HG03342 (cell line): ENCODE measurements around the gene PPT2.

Experiments used
- ATAC-seq: cut with Tn5 transposase; IDR thresholded peaks from one replicate; pipeline ENCODE4 v1.9.1; 2021; ENCODE audit warnings: mild to moderate bottlenecking, moderate library complexity; ENCODE audit not compliant: unreplicated experiment

The PPT2 gene, protein sequence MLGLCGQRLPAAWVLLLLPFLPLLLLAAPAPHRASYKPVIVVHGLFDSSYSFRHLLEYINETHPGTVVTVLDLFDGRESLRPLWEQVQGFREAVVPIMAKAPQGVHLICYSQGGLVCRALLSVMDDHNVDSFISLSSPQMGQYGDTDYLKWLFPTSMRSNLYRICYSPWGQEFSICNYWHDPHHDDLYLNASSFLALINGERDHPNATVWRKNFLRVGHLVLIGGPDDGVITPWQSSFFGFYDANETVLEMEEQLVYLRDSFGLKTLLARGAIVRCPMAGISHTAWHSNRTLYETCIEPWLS

DNA sequence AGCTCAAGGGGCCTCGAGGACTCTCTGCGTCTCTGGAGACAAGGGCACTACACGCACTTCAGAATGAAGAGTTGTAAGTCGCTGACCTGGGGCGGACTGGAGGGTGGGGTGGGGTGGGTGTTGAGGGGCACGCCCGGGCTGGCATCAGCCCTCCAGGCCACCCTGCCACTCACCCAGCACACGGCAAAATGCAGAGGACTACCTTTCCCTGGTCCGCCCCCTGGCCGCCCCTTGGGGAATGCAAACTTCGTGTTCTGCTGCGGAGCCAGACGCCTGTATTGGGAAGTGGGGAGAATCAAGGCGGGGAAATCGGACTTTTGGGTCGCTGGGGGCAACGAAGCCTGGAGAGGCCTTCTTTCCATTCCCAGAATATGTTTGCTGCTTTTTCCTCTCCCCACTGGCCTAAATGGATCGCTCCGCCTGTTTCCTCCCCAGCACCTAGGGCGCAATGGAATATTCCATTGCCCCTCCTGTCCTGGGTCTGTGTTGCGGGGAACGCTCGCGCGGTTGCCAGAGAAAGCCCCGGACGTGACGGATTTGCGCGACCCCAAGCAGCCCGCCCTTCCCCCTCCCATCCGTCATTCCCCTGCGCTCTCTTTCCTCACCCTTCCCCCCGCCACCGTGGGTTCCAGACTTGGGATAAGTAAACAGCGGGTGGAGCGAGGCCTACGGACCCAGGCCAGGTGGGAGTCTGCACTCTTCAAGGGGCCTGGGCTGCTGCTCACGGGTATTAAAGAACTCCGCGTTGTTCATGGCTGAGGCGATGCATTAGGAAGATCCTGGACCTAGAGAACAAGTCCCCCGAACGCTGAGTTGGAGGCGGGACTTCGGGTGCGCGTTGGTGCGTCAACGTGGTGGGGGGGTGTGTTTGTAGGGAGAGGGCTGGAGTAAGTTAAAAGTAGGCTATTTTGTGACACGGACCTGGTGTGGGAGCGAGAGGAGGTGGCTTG lies at the start of gene PPT2:
TSS of gene PPT2 (plus strand) at position 578 of the 950 bp plus-strand sequence. CDS start 454 bp downstream, outside the sequence.
- no peak for ATAC-seq

DNA sequence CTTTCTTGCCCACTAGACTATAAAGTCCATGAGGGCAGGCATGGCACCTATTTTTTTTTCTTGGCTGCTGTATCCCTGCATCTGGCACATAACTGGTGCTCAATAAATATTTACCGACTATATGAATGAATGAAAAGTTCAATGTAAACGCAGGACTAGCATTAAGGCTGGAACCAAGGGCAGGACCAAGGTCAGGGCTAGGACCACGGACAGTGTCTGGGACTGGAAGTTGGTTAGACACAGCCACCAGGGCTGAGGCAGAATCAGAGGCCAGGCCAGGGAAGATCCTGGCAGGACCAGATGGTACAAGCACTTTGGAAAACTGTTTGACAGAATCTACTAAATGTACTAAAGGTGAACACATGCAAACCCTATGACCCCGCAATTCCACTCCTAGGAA lies 48.5 kb upstream of the PPT2 start:
- no peak for ATAC-seq

DNA sequence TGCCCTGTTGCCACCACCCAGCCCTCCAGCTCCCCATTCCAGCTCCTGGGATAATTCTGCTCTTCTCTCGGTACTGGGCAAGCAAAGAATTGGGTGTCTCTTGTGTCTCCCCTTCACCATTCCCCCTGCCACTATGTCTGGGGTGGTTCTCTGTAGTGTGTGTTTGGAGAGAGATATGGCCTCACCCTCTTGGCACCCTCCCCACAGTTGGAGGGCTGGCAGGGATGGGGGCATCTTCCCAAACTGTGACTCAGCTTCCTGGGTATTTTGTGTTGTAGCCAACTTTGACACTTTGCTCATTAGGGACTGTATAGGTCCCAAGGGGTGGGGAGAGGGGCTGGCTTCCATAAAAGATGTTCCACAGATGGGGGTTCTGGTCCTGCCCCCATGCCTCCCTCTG lies 46.5 kb upstream of the PPT2 start:
- ATAC-seq, result no peak

DNA sequence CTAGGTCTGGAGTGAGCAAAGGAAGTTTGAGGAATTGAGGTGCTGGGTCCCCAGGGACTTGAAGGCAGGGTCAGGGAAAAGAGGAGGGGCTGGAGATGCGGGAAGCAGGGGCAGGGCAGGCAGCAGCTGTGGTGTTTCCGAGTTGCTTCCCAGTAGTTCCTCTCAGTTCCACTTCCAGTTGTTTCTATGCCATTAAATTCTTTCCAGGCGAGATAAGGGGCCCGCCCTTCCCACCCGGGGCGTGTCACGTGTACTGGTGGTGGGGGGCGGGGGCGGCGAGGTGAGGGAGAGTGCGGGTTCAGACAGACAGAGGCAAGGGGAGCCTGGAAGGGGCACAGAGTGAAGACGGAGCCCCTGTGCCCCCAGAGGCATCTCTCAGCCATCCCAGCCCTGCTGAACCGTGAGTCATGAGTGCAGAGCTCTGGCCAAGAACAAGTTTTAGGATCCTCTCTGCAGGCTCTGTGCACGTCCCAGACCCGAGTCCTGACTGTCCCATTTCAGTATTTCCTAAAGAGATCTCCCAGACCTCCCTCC lies 45.8 kb upstream of the PPT2 start:
- ATAC-seq, result no peak

DNA sequence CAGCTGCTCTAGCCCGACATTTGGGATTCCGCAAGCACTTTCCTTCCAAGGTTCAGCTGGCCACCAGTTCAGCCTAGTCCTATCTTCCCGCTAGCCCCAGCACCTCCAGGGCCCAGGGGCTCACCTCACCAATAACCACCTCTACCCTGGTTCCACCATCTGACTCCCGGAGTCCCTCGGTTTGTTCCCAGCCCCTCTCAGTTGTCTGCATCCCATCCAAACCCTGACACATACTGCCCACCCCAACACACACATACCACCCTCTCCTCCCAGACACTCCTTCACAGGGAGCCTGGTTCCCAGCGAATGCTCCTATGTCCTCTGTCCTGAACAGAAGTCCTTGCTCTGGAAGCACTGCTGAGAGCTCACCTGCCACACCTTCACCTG lies 45.2 kb upstream of the PPT2 start:
- no peak for ATAC-seq

DNA sequence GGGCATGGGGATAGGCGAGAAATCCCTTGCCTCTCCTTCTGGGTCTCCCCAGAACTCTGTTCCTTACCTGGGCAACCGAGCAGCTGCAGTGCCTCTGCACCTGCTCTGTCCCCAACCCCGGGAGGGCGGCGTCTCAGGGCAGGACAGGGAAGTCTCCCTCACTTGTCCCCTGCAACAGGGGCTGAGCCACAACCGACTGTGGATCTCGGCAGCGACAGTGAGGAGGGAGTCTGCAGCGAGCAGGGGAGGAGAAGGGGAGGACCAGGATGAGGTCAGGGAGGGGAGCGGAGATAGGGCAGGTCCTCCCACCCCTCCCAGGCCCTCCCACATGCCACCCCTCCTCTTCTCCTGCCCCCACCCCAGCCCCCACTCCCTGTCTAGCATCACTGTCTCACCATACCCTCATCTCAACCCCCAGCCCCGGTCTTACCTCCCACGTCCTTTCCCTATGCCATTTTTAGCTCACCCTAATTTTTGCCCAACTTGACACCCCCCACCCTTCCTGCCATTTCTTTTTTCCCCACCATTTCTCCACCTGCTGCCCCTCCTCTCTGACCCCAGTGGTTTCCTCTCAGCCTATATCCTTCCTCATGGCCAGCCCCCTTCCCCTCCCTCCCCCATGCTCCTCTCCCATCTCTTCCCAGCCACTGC lies 44.7 kb upstream of the PPT2 start, which contains the start of gene TNXB:
TSS of gene TNXB (minus strand) at position 225 of the 651 bp plus-strand sequence. CDS start 11,140 bp downstream, outside the sequence.
- ATAC-seq, result no peak

DNA sequence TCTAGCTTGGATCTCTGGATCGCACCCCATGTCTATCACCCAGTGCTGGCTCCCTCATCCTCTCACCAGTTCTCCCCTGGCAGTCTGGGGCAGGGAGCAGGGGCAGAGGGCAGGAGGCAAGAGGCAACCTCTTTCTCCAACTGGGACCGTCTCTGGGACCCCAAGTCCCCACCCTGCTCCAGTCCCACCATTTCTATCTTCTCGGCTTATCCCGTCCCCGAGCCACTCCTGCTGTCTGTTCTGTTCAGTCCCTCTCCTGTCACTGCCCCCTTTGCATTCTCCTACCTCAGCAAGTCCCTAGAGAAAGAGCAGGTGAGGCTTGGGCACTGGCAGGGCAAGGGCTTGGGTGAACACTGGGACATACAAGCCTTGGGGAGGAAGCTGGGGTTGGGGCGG lies 44.2 kb upstream of the PPT2 start:
- ATAC-seq, result no peak

DNA sequence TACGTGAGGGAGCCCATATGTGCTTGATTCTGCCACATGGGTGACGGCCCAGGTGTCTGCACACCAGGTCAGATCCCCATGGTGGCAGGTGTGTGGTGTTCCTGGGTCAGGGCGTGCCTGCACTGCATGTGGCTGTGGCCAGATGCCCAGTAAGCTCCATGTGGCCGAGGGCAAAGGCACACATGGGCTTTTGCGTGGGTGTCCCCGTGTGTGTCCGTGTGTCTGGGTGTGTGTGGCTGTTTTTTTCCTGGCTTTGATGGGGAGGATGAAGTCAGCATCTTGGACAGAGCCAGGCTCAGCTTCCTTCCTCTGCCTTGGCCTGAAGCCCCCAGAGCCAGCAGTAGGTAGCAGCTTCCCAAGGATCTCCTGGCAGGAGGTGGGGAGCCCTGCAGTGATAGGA lies 43.3 kb upstream of the PPT2 start:
- no peak for ATAC-seq

DNA sequence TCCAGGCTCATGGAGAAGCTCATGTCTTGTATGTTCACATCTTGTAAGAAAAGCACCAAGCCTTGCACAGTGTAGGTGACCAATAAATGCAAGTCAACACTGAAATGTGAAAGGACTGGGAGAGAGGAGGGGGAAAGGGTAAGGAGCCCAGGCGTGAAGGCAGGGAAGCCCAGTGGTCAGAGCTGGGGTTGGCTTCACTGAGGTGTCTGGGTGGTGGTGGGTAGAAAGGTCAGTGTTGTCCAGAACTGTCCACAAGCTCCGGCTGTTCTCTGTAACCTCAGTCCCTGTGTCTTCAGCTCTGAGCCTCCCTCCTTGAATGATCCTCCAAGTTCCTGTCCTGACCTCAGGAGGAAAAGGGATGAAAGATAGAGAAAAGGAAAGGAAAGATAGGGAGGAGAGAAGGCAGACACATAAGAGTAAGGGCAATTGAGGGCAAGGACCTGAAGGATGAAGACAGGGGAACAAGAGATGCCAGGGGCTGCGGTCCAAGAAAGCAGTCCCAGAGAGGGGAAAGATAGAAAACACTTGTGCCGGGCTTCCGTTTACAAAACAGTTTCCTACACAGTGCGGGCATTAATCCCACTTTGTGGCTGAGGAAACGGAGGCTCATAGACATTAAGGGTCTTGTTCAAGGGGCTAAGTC lies 42.4 kb upstream of the PPT2 start:
- no peak for ATAC-seq

DNA sequence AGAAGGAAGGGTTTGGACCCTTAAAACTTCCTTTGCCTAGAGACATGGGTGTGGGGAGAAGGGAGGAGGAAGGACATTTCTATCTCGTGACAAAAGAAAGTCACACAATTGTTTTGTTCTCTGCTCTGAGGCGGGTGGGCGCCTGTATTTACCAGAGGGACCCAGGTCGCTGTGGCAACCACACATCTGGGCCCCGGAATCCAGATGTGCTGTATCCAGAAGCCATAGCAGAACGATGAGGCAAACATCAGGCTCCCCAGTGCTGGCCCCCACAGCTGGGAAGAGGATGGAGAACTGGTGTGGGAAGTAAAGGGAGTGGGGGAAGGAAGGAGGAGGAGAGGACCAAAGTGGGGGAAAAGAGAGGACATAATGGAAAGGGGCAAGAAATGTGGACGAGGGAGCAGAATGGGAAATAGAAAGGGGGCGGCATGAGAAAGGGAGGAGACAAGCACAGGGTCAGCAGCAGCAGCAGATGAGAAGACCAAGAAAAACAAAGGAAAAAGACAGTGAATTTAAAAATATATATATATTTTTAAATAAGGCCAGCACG lies 41.4 kb upstream of the PPT2 start:
- ATAC-seq, result no peak

DNA sequence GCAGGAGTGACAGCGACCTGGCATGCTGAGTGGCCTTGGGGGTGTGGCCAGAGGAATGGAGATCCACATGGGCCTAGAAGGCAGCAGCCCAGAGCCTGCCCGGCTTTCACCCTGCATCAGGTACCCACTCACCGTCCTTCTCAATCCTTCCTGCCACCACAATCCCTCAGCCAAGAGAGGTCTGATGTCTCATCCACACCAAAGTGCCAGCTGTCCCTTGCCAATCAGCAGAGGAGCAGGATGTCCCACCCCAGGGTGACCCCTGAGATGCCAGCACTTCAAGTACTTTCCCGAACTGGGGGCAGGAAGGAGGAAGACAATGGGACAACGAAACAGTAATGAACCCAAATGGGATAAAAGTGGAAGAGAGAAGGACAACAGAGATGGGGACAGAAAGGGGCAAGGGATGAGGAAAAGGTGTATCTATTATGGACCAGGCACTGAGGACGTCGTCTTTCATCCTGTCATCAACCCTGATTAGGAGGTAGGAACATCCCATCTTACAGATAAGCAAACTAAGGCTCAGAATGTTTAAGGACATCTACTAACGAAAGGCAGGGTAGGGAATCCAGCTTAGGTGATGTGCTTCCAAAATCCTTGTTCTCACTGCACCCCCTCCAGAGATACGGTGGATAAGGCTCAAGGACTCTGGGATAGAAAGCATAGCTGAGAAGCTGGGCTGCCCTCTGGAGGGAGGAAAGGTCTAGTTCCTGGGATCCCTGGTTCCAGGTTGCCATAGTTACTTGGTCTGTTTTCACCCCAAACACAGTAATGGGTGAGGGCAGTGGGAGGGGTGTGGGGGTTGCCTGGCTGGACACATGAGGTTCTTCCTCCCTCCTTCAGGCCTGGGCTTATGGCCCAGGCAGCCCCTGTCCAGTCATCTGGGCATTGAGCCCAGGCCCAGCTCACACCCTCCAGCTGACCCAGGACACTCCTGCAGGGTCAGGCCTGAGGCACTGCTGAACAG lies 40.3 kb upstream of the PPT2 start:
- ATAC-seq, result no peak

DNA sequence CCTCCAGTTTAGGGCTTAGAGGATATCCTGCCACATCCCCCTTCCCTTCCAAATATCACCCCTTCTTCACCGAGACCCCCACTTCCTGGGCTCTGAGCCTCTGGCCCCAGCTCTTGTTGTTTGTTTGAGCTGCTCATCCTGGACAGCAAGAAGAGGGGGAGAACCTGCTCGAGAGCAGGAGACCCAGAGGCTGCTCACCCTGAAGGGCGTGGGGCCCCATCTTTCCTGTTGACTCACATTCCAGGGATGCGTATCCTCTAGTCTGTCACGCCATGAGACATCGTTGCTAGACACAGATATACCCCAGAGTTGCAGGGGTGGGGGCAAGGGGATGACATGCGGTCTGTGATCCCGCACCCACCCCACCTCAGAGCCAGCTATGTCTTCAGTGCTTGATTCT lies 39.1 kb upstream of the PPT2 start:
- no peak for ATAC-seq

DNA sequence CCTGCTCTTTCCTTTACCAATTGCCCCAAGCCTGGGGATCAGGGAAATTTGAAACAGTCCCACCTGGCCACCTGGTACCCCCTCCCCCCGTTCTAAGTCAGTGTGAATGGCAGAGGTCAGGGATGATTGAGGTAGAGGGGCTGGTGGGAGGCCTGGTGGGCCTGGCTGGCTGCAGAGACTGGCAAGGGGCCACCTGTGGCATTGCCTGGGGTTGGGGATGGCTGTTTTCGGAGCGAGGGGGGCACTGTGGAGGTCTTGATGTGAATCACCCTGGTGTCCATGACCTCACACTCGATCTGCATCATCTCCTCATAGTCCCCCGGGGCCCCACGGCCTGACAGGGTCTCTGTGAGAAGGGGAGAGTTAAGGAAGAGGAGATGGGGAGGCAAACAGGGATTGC lies 38.3 kb upstream of the PPT2 start:
- ATAC-seq, result no peak

DNA sequence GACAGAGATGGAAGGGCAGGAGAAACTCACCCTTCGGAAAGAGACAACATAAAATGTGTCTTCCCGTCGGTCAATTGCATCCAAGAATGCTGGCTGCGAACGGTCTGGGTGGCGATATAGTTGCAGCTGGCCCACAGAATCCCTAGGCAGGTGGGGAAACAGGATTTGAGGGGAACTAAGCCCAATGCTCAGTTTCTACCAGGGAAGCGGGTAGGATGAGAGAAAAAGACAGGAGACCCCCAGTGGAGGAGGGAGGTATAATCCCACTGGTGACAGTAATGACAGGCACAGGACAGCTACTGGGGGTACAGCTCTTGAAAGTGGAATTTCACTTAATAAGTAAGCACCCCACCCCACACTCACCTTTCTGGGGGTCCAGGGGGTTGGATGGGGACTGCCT lies 37.3 kb upstream of the PPT2 start:
- no peak for ATAC-seq

DNA sequence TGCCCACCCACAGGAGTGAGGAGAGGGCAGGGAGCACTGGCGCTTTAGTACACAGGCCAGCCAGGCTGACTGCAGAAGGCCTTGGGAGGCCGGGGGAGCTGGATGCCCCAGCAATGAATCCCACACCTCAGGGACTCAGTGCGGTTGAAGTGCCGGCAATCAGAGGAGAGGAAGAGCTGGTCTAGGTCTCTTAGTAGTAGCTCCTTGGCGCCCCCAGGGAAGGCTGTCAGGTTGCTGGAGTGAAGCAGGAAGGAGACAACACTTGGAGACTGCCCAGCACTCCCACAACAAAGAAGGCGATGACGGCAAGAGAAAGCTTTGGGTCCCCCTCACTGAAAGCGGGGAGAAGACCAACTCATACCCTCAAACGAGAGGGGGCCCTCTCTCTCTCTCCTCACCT lies 36.5 kb upstream of the PPT2 start:
- no peak for ATAC-seq

DNA sequence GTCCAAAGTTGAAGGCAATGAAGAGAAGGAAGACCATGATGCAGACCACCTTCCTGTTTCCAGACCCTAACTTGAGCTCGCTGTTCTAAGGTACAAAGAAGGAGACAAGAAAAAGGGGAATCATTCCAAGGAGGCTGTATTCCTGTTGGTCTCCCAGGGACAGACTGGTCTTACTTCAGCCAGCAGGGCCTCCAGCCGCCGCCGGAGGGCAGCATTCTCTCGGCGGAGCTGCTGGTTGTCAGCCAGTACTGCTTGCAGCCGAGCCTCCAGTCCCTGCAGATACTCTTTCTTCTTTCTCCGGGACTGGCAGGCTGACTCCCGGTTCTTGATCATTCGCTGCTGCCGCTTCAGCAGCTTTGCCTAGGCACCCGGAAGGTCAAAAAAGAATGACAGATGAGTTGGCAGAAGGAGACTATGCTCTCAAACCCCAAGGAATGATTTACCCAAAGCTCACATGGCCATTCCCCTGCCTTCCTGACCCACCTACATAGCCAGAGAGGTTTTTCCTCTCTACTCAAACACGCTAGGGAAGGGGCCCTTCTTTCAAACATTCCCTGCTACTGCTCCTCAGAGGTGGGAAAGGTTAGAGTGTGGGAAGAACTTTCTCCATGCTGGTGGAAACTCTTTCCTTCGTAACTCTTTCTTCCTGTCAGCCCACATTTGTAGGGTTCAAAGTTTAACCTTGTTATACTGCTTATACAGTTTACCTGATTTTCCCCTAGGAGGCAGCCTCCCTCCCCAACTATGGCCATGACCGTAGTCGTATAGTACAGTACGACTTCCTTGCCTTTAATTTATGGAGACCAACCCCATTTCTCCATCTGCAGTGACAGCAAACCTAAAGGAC lies 34.9 kb upstream of the PPT2 start:
- ATAC-seq, result no peak

DNA sequence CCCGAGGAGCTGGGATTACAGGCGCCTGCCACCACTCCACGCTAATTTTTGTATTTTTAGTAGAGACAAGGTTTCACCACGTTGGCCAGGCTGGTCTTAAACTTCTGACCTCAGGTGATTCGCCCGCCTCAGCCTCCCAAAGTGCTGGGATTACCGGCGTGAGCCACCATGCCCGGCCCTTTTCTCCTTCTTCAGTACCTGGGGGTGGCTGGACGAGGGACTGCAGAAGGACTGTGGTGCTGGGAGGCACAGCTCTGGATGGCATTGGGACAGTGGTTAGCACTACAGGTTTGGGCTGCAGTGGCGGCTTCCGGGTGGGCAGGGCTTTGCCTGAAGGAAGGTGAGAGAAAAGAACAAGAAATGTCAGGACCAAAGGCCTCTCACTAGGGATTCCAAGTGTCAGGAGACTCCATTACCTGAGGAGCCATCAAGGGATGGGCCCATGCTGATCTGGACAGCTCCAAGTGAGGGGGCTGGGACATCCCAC lies 33.3 kb upstream of the PPT2 start:
- ATAC-seq, result no peak

DNA sequence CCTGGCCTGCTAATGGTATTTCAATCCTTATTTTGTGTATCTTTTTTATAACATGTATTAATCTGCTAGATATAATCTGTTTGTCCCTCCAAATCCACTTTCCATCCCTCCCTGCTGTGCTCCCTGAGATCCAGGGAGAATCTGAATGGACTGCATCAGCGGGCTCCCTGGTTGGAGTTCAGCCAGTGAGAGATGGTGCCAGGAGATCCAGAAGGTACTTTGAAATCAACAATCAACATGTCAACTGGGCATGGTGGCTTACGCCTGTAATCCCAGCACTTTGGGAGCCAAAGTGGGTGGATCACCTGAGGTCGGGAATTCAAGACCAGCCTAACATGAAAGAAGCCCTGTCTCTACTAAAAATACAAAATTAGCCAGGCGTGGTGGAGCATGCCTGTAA lies 30.3 kb upstream of the PPT2 start:
- ATAC-seq, result no peak
